ENCODE results near the gene NAMPT.

GRCh38 chr7:106206826-106207541 lies 77.8 kb downstream of the NAMPT start:
- TF ChIP-seq CTCF (IDR thresholded peaks at IDR 0.05): no peak
- no peak for TF ChIP-seq POLR2AphosphoS5 (IDR thresholded peaks at IDR 0.05; ENCODE audit: low read depth, low read length)
- no peak for TF ChIP-seq REST (IDR thresholded peaks at IDR 0.05; ENCODE audit: insufficient read depth in 1 of 2, low read depth in 2 of 2, low read length in 1 of 2)
- TF ChIP-seq SIN3A (IDR thresholded peaks at IDR 0.05; ENCODE audit: borderline replicate concordance, insufficient read depth, low read depth, low read length): no peak
- no peak for TF ChIP-seq TCF7L2 (IDR thresholded peaks at IDR 0.05; ENCODE audit: low read depth, low read length)
